NCI-H2196 treated with DMSO at 0.1 percent for 48 hours (cell line): ENCODE results near the gene CIZ1.
"Not testable (repeated sequence)": the region's sequence is repeated elsewhere in the genome, so short reads cannot be mapped to it uniquely, and the experiment has no call there.

ENCODE experiments used
- DNase-seq: peaks from one replicate; lab custom pipeline; 2025; ENCODE audit not compliant: unreplicated experiment; lab: John Stamatoyannopoulos, UW

Gene CIZ1, protein sequence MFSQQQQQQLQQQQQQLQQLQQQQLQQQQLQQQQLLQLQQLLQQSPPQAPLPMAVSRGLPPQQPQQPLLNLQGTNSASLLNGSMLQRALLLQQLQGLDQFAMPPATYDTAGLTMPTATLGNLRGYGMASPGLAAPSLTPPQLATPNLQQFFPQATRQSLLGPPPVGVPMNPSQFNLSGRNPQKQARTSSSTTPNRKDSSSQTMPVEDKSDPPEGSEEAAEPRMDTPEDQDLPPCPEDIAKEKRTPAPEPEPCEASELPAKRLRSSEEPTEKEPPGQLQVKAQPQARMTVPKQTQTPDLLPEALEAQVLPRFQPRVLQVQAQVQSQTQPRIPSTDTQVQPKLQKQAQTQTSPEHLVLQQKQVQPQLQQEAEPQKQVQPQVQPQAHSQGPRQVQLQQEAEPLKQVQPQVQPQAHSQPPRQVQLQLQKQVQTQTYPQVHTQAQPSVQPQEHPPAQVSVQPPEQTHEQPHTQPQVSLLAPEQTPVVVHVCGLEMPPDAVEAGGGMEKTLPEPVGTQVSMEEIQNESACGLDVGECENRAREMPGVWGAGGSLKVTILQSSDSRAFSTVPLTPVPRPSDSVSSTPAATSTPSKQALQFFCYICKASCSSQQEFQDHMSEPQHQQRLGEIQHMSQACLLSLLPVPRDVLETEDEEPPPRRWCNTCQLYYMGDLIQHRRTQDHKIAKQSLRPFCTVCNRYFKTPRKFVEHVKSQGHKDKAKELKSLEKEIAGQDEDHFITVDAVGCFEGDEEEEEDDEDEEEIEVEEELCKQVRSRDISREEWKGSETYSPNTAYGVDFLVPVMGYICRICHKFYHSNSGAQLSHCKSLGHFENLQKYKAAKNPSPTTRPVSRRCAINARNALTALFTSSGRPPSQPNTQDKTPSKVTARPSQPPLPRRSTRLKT

DNA sequence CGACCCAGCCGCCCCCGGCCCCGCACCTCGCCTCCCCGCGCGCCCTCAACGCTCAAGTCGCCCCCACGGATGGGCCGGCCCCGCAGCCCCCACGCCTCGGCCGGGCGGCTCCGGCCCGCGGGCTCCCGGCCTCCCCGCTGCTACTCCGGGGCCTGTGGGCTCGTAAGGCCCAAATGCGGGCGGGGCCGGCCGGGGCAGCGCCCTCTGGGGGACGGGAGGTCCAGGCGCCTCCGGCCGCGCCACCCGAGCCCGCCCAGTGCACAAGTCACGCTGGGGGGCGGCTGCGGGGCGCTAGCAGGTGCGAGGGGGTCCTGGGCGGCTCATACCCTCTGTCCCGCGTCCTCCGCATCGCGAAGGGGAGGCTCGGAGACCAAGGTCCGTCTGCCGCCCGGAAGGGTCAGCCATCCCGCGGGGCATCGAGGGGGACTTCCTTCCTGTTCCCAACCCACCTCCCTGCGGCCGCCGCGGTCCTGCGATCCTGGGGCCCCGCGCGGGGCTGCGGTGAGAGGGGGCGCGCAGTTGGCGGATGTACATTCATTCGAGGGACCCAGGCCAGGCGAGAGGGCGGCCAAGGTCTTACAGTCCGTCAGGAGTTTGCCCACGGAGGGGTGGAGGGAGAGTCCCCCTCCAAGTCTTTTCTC is at the start of gene CIZ1:
TSS of gene CIZ1 (minus strand) at position 167 of the 641 bp plus-strand sequence. CDS start 715 bp downstream, outside the sequence.
- peak; percentile 60 for DNase-seq

DNA sequence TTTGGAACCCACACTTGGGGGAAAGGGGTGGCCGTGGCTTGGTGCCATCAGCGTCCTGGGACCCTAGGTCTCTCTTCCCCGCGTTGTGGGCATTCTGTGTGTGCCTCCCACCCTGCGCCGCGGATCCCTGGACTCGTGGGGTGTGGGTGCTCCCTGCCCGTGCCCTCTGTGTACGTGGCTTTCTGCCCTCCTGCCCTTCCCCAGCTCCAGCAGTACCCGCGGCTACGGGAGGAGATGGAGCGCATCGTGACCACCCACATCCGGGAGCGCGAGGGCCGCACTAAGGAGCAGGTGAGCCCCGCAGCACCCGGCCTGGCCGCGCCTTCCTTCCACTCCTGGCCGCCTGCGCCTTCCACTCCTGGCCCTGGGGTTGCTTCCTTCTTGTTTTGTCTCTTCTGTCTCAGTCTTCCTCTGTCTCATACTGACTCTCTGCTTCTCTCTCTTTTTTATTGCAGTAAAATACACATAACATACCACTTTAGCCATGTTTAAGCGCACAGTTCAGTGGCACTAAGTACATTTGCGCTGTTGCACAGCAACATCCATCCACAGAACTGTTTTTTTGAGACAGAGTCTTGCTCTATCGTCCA is 42.5 kb upstream of the CIZ1 start:
- DNase-seq: no peak

DNA sequence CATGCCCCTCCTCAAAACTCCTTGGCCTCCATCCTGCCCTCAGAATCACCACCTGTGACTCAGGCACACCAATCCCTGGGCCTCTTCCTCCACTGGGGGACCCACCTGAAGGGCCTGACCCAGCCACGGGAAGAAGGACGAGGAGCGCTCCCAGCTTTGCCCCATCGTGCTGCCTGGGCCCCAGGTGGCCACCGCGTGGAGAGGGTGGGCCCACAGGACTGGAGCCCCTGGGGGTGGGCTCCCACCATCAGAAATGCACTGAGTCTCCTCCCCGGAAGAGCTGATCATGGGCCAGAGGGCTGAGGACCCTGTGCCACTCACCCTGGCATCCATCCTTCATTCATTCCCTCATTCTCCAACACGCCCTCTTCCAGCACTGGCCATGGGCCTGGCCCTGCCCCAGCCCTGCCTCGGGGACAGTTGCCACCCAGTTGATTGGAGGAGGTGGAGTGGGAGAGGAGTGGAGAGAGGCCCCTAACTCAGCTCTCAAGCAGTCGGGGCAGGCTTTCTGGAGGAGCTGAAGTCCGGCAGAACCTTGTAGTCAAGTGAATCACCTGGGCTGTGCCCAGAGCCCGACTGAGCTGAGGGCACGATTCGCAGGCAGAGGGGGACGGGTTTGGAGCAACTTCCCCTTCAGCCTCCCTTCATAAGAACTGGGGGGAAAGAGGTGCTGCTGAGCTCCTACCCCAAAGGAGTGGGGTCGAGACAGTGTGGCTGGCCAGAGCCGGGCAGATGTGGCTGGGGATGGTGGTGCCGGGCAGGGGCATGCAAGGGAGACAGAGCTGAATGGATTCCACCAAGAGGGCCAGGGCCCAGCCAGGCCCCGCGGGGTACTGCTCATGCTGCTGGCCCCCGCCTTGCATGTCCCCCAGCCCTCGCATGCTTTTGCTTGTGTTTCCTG is 41.4 kb upstream of the CIZ1 start:
- no peak for DNase-seq

DNA sequence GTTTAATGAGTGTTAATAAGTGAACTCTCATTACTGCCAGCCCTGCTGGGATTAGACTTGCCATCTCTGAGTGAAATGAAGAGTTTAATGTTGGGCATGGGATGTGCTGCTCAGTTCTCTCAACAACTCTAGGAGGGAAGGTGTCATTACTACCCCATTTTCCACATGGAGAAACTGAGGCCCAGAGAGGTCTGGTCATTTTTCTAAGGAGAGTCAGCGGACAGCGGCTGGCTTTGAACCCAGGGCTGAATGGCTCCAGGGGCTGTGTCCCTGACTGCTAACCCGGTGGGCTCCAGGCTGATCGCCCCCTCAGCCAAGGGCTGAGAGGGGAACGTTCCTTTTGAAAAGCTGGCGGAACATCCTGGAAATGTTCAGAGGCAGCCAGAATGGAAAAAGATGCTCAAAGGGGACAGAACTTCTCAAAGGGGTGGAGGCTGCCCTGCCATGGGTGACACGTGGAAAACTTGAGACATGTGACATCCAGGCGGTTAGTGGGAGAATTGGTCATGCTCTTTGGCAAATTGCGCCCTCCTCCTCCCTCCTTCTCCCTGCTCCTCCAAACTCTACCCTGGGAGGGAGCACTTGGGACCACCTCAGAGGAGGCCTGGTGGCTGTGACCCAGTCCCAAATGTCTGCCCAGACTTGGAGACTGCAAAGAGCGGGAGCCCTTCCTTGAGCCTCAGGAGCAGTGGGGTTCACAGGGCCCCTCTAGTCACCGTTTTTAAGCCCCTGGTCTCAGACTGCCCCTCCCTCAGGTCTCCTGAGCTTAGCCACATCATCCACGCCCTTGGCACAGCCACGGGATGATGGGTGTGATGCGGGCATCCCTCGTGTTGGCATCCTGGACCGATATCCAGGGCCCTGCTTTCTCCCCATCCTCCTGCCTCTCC is 40.5 kb upstream of the CIZ1 start:
- DNase-seq: no peak

DNA sequence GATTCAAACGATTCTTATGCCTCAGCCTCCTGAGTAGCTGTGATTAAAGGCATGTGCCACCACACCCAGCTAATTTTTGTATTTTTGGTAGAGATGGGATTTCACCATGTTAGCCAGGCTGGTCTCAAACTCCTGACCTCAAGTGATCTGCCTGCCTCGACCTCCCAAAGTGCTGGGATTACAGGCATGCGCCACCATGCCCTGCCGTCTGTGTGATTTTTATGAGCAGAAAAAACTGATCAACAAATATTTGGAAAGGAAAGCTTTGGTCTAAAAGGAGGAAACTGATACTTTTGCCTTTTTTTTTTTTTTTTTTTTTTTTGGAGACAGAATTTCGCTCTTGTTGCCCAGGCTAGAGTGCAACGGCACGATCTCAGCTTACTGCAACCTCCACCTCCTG is 39.5 kb upstream of the CIZ1 start:
- DNase-seq: not testable (repeated sequence)

DNA sequence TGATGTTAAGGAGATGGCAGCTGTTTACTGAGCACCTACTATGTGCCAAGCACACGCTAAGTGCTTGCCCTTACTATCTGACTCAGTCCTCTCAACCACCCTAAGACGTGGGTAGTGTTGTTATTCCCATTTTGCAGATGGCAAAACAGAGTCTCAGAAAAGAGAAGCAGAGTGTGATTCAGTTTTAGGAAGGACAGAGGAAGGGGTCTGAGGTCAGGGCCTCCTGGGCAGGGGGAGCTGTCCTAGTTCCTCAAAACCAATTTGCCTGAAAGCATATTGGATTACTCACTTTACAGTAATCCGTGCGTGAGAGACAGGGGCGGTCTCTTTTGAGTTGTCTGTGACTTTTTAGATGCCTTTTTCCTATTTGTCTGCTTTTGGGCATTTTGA is 35.0 kb upstream of the CIZ1 start:
- DNase-seq: no peak

DNA sequence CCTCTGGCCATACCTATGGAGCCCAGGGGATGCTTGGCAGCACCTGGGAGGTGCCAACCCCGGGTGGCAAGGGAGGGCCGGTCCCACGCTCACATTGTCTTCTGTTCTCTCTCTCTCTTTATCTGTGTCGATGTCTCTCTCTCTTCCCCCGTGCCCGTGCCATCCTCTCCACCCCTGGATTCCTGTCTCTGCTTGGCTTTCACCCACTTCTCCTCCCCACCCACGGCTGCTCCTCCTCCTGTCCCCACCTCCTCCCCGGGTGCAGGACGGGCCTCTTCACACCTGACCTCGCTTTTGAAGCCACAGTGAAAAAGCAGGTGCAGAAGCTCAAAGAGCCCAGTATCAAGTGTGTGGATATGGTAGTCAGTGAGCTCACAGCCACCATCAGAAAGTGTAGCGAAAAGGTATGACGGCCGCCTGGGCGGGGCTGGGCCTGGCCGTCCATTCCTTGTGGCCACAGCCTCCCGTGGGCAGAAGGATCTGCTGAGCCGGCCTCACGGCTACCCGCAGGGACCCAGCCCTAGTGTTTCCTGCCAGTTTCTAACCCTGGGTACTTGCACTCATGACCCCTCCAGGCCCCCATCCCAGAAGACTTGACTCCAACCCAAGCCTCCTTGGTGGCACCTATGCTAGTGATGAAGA is 34.5 kb upstream of the CIZ1 start:
- peak; percentile 51 for DNase-seq

DNA sequence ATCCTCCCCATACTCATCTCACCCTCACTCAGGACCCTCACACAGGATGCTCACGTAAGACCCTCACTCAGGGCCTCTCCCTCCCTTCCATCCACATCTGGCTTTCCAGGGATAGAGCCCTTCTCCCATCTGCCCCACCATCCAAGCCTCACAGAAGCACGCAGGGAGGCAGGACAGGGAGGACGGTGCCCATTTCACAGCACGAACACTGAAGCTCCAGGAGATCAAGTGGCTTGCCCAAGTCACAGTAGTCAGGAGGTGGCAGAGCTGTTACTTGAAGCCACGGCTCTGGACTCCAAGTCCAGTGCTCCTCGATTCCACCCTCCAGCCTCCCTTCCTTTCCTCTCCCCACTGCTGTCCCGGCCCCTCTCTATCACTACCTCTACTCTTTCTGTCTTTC is 33.5 kb upstream of the CIZ1 start:
- DNase-seq: no peak

DNA sequence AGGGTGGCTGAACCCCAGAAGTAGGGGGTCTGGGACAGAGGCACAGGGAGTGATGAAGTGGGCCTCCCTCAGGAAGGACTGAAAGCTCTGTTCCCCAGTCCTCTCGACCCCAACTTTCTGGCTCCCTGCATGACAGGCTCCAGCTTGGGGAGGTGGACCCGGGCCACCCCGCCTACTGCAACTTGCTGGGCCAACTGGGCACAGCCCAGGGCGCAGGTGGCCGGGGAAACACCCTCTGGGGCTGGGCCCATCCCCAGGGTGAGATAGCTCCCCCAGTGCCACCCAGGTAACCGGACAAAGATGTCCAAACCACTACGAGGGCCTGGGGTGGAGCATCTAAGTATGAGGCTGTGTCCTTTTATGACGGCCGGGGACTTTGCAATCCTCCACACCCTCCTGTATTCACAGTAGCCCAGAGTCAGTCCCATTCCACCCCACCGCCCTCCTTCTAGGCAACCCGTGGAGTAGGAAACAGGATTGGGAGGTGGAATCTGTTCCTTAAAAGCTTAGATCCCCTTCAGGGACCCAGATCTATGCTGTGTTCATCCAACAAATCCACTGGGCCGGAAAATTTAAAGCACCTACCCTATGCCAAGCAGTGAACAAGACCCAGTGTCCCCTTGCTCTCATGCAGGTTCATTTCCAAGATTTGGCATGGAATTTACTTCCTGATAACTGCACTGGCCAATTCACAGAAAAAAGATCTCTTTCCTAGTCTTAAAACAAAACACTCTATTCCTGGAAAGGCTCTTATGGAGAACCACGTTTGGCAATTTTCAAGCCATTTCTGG is 31.7 kb upstream of the CIZ1 start:
- no peak for DNase-seq

DNA sequence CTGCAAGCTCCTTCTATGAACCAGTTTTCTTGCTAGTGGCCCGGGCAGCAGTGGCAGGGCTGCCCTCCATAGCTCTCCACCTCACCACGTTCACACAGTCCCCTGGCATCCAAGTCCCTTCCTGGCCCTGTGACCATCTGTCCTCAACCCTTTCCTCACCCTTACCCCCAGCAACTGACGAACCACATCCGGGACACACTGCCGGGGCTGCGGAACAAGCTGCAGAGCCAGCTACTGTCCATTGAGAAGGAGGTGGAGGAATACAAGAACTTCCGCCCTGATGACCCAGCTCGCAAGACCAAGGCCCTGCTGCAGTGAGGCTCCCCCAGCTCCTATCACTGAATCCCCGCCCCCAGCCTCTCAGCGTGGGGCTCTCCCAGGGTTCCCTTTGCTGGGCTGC is 30.7 kb upstream of the CIZ1 start:
- no peak for DNase-seq

DNA sequence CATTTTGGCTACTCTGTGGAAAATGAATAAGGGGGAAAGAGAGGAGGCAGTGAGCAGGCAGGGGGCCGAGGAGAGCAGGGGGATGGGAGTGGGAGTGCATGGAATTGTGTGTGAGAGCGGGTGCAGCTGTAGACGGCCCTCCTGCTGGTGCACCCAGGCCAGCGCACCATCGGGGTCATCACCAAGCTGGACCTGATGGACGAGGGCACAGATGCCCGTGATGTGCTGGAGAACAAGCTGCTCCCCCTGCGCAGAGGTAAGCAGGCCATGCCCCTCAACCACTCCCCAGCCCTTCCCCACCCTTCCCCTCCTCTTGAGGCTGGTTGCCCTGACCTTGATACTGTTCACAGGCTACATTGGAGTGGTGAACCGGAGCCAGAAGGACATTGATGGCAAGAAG is 28.5 kb upstream of the CIZ1 start:
- DNase-seq: no peak

DNA sequence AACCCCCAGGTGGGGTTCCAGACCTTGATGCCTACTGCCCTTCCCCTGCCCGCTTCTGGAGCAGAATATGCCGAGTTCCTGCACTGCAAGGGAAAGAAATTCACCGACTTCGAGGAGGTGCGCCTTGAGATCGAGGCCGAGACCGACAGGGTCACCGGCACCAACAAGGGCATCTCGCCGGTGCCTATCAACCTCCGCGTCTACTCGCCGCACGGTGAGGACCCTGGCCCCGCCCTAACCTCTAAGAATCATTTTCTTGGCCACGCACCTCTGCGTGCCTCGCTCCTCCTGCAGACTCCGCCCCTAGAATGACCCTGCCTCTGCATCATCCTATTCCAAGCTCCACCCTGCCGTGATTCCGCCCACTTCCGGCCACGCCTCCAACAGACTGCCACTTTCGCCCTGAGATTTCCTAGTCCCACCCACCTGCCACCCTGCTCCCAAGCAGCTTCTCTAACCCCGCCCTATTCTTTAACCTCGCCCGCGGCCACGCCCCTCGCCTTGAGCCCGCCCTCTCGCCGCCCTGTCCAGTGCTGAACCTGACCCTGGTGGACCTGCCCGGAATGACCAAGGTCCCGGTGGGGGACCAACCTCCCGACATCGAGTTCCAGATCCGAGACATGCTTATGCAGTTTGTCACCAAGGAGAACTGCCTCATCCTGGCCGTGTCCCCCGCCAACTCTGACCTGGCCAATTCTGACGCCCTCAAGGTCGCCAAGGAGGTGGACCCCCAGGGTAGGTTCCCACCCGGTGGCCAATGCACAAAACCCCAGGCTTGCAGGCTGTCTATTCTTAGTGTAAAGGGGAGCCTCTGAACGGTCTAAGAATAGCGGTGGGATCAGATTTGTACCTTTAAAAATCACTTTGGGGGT is 27.4 kb upstream of the CIZ1 start:
- peak; percentile 95 for DNase-seq

DNA sequence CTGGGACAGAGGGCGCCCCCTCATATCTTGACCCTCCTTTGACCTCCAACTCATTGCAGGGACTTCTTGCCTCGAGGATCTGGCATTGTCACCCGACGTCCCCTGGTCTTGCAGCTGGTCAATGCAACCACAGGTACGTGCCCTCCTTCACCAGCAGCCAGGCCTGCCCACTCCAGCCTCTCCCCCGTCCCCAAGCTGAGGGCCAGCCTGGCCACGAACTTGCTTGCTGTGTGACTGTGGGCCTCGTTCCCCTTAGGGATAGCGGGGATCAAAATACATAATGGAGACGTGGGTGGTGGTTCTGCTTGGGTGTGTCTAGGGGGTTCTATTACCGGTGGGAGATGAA is 26.8 kb upstream of the CIZ1 start:
- no peak for DNase-seq

DNA sequence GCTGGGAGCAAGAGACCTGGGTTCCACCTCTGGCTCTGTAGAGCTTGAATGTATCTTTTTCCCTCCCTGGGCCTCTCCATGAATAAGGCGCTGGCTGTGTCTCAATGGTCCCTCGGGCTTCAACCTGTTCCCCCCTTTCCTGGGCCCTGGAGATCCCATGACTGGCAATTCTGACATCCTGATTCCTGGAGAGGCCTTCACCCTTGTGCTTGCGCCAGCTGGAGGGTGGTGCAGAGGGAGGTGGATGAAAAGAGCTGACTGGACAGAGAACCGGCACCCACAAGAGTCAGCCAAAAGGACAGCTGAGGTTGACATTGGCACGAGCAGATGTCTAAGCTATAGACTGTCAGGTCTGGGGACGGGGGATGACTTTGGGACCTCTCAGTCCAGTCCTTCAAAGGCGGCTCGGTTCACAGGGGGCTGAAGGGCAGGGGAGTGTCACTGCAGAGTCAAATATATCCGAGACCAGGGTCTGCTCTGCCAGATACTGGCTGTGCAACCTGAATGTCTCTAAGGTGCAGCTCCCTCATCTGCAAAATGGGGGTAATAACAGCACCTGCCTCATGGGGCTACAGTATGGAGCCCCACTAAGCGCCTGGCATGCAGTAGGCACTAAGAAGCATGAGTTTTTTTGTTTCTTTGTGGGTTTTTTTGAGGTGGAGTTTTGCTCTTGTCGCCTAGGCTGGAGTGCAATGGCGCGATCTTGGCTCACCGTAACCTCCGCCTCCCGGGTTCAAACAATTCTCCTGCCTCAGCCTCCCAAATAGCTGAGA is 25.6 kb upstream of the CIZ1 start:
- no peak for DNase-seq

DNA sequence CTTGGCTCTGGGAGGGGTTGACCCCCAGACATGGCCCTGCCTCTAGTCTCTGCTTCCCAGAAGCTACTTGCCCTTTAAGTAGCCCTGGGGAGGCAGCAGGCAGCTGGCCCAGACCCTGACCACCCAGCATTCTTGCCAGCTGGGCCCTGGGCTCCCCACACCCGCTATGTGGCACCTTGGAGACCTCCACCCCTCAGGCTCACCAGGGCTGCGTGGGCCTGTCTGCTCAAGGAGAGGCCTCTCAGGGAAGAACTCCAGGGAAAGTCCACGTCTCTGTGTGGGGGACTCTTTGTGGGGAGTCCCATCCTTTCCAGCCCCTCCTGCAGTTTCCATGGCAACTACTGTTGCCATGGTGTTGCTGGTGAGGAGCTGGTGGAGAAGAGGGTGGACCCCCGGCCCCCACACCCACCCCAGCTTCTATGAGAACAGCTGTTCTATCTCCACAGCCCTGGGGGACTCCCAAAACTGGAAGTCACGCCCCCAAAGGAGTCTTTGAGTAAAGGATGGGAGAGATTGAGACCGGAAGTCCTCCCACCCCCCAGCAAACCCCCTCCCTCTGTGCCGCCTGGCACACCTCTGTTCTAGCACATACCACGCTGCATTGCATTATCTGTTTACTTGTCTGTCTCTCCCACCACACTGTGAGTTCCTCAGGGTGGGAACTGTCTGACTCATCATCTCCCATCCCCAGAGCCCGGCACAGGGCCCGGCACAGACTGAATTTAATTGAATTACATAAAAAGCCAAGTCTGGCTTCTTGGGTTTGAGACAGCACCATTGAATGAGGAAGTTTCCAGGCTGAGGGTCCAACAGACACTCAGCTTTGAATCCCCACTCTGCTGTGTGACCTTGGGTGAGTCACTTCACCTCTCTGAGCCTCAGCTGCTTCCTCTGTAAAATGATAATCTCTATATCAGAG is 24.4 kb upstream of the CIZ1 start:
- DNase-seq: no peak
